Esophagus muscularis mucosa (tissue), 3 donors: ENCODE results near the gene ZNF641.

ENCODE experiments used
- CTCF ChIP-seq, 3 experiments: fragments of 200-600 bp in 2 of 3; fragments of 450-650 bp in 1 of 3; sonication (generic) in 2 of 3; IDR thresholded peaks; one replicate each; pipeline ENCODE4 v1.5.1; 2017 to 2019; ENCODE audit warnings: antibody characterized with exemption in 3 of 3, mild to moderate bottlenecking in 2 of 3, moderate library complexity in 1 of 3
- POLR2A ChIP-seq: fragments of 450-650 bp; IDR thresholded peaks from one replicate; pipeline ENCODE4 v1.6.1; 2017; ENCODE audit warnings: antibody characterized with exemption, moderate library complexity, mild to moderate bottlenecking, low read depth
- POLR2AphosphoS5 ChIP-seq, 2 donors: sonication (generic); formaldehyde crosslinking; IDR thresholded peaks; one replicate each; pipeline ENCODE4 v1.6.1; 2017; ENCODE audit warnings: antibody characterized with exemption in 2 of 2

DNA sequence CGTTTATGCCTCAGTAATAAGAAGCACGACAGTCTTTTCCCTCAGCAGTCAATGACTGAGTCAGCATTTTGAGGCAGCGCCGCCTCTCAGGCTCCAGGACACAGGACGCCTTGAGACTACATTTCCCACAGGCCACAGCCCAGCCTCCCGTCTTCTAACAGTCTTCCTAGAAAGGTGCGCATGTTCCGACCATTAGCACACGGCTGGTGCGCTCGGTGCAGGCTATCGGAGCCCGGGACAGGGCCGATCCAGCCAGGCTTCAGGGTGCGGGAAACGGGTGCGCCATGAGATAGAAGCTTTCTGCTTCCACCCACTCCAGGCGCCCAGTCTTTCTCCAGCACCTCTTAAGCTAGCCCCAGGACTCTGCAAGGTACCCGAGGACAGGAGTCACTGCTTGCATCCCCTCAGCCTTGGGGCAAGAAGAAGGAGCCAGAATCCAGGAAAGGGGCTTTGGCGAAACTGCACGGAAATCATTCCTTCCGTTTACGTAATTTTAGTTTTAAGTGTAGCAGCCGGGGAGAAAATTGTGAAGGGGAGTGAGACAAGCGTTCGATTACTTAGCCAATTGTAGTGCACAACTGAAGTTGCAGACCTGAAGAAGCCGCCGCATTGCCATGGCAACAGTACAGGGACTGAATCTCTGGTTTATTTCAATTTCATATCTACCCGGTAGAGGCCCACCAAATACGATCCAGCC, 54.0 kb downstream of the ZNF641 start:
- peak; percentile 49 to 54 for TF ChIP-seq POLR2AphosphoS5 (IDR thresholded peaks at IDR 0.05)
- TF ChIP-seq CTCF (IDR thresholded peaks at IDR 0.05), result no peak
- no peak for TF ChIP-seq POLR2A
